ENCODE results near the gene TFB1M.
"Not testable (repeated sequence)": the region's sequence is repeated elsewhere in the genome, so short reads cannot be mapped to it uniquely, and the experiment has no call there.

The TFB1M gene

DNA sequence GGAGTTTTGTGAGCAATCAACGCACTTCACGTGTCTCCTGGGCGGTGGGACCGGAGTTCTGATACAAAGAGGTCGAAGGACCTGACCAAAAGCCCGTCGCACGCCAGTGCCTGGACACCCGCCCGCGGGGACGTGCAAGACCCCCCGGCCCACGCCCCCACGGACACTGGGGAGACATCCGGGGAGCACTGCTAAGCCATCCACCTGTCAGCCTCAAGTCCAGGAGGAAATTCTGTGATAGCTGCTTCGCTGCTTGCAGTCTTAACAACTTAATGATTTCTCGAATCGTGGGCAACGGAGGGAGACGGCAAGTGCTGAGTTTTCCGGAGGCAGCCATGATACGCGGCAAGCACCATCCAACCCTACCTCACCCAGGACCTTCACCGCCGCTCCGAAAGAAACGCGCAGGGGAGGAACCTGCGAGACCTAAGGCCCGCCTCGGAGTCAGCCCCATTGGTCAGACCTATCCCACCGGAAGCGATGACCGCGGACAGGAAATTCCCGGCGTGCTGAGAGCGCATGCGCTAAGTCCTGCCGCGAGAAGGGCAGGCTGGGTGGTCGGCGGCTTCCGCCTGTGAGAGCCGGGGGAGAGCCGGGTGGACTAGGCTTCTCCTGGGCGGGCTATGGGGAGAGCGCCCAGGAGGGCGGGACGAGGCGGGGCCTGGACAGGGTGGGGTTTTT, at the start of gene TFB1M:
Gene TFB1M, minus strand, starts transcription at position 393 of the 681 bp plus-strand sequence. Its CDS starts 56 bp downstream, at position 337.
- Mint-ChIP-seq H3K9me3 (no peaks in the 10 kb centered on the region), H3K36me3 (ENCODE audit: low read depth) (peaks cover 30% of the 10 kb centered on the region), H3K27ac (peak within 1 kb of the TSS; percentile 97), H3K27me3 (no peaks in the 10 kb centered on the region), H3K4me1 (ENCODE audit: low read depth) (peaks cover 50% of the 10 kb centered on the region), H3K4me3 (peak within 1 kb of the TSS; percentile 95)

DNA sequence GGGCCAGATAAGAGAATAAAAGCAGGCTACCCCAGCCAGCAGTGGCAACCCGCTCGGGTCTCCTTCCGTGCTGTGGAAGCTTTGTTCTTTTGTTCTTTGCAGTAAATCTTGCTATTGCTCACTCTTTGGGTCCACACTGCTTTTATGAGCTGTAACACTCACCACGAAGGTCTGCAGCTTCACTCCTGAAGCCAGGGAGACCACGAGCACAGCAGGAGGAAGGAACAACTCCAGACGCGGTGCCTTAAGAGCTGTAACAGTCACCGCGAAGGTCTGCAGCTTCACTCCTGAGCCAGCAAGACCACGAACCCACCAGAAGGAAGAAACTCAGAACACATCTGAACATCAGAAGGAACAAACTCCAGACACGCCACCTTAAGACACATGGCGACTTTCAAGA, 49.7 kb upstream of the TFB1M start:
- H3K4me1 Mint-ChIP-seq (ENCODE audit: low read depth); H3K4me3 Mint-ChIP-seq; H3K36me3 Mint-ChIP-seq (ENCODE audit: low read depth); H3K27ac Mint-ChIP-seq; H3K27me3 Mint-ChIP-seq: not testable (repeated sequence)
- H3K9me3 Mint-ChIP-seq = peaks cover 16% of the 10 kb centered on the region

DNA sequence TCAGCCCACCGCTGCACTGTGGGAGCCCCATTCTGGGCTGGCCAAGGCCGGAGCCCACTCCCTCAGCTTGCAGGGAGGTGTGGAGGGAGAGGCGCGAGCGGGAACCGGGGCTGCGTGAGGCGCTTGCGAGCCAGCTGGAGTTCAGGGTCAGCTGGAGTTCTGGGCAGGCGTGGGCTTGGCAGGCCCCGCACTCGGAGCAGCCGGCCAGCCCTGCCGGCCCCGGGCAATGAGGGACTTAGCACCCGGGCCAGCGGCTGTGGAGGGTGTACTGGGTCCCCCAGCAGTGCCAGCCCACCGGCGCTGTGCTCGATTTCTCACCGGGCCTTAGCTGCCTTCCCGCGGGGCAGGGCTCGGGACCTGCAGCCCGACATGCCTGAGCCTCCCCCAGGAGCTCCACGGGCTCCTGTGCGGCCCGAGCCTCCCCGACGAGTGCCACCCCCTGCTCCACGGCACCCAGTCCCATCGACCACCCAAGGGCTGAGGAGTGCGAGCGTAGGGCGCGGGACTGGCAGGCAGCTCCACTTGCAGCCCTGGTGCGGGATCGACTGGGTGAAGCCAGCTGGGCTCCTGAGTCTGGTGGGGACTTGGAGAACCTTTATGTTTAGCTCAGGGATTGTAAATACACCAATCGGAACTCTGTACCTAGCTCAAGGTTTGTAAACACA, 48.8 kb upstream of the TFB1M start:
- H3K27ac Mint-ChIP-seq; H3K4me1 Mint-ChIP-seq (ENCODE audit: low read depth); H3K27me3 Mint-ChIP-seq; H3K4me3 Mint-ChIP-seq; H3K36me3 Mint-ChIP-seq (ENCODE audit: low read depth): not testable (repeated sequence)
- peaks cover 17% of the 10 kb centered on the region for H3K9me3 Mint-ChIP-seq

DNA sequence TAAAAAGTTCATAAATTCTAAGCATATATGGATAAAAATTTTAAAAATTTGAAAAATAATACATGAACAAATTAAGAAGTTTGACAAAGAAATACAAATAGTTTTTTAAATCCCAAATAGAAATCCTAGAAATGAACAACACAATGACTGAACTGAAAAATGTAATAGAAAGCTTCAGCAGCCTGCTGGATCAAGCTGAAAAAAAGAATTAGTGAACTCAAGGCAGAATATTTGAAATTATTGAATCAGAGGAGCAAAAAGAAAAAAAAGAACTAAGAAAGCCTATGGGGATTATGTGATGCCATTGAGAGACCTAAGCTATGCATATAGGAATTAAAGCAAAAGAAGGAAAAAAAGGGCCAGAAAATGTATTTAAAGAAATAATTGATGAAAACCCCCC, 39.9 kb upstream of the TFB1M start:
- peaks cover 20% of the 10 kb centered on the region for H3K9me3 Mint-ChIP-seq
- H3K27me3 Mint-ChIP-seq = peaks cover 5% of the 10 kb centered on the region
- no peaks in the 10 kb centered on the region for H3K4me1 Mint-ChIP-seq (ENCODE audit: low read depth)
- H3K27ac Mint-ChIP-seq = no peak overlapping the region
- no peak overlapping the region for H3K4me3 Mint-ChIP-seq
- H3K36me3 Mint-ChIP-seq (ENCODE audit: low read depth) = peaks cover 6% of the 10 kb centered on the region

DNA sequence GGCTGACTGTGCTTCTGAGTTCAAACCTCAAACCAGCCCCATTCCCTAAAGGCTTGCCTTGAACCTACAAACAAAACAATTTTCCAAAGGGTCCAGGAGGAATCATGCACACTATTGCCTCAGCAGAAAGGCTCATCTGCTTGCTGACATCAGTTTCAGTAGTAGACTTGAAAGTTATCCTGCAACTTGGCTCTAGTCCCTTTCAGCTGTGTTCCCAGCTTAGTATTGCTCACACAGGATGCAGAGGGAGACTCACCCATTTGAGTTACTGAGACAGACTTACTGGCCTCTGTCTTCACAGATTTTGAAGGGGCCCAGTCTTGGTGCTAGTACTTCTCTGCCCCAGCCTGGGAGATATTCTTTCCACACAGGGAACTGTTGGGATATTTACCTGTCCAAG, 38.5 kb upstream of the TFB1M start:
- H3K4me3 Mint-ChIP-seq = no peak overlapping the region
- peaks cover 22% of the 10 kb centered on the region for H3K9me3 Mint-ChIP-seq
- H3K36me3 Mint-ChIP-seq (ENCODE audit: low read depth) = peaks cover 6% of the 10 kb centered on the region
- H3K4me1 Mint-ChIP-seq (ENCODE audit: low read depth) = no peaks in the 10 kb centered on the region
- peaks cover 5% of the 10 kb centered on the region for H3K27me3 Mint-ChIP-seq
- no peak overlapping the region for H3K27ac Mint-ChIP-seq

DNA sequence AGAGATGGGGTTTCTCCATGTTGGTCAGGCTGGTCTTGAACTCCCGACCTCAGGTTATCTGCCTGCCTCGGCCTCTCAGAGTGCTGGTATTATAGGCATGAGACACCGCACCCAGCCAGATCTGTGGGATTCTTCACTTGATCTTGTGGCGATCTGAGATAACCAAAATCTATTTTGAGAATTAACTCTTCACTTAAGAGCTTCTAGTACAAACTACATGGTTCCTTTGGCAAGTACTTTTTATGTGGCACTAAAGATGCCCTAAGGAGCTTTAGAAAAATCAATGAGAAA, 37.8 kb upstream of the TFB1M start:
- H3K4me1 Mint-ChIP-seq (ENCODE audit: low read depth) = no peaks in the 10 kb centered on the region
- H3K4me3 Mint-ChIP-seq = no peak overlapping the region
- H3K9me3 Mint-ChIP-seq = peaks cover 28% of the 10 kb centered on the region

DNA sequence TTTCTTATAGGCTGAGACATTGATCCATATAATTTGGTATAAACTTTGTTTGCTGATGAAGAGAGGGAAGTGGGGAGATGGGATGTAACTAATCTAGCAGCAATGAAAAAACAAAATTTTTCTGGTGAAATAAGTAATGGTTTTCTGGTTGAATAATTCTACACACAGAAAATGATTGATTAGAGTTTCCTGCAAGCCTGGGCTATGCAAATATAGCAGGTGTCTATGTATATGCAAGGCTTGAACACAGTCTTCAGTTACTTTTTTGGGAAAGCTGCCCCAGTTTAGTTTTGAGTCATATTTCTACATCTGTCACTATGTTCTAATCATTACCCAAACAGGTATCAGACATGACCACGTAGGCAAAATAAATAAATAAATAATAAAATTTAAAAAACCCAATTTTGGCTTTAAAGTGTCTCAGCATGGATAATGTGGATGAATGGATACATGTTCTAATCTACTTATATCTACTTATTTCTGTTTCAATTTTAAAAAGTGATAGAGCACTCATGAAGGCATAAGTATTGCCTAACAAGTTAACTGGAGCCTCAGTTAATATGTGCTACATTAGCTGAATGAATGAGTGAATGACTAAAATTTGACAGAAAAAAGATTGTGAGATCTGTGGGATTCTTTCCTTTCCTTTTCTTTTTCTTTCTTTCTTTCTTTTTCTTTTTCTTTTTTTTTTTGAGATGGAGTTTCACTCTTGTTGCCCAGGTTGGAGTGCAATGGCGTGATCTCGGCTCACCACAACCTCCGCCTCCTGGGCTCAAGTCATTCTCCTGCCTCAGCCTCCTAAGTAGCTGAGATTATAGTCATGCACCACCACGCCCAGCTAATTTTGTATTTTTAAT, 37.2 kb upstream of the TFB1M start:
- peaks cover 6% of the 10 kb centered on the region for H3K36me3 Mint-ChIP-seq (ENCODE audit: low read depth)
- no peaks in the 10 kb centered on the region for H3K4me1 Mint-ChIP-seq (ENCODE audit: low read depth)
- H3K27ac Mint-ChIP-seq = no peak overlapping the region
- H3K4me3 Mint-ChIP-seq = no peak overlapping the region
- peaks cover 31% of the 10 kb centered on the region for H3K9me3 Mint-ChIP-seq
- H3K27me3 Mint-ChIP-seq = peaks cover 5% of the 10 kb centered on the region

More for the DNA sequence above, 37.8 kb upstream of the TFB1M start:
- Mint-ChIP-seq H3K27me3 (peaks cover 5% of the 10 kb centered on the region), H3K27ac (no peak overlapping the region), H3K36me3 (ENCODE audit: low read depth) (peaks cover 6% of the 10 kb centered on the region)

DNA sequence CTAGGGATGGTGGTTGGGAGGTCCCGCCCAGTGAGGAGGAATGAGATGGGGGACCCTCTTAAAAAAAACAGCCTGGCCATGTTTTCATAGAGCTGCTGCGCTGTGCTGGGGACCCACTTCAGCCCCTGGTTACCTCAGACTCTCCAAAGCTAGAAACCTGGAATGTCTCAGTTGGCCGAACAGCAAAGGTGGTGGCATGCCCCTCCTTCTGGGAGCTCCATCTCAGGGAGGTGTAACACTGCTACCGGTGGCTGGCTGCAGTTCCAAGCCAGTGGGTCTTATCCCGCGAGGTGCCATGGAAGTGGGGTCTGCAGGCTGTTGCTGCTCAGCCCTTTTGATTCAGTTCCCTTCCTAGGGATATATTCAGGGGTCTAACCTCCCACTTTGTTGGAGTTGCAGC, 35.7 kb upstream of the TFB1M start:
- H3K4me1 Mint-ChIP-seq (ENCODE audit: low read depth) = no peaks in the 10 kb centered on the region
- peaks cover 6% of the 10 kb centered on the region for H3K36me3 Mint-ChIP-seq (ENCODE audit: low read depth)
- H3K4me3 Mint-ChIP-seq = no peak overlapping the region
- peaks cover 33% of the 10 kb centered on the region for H3K9me3 Mint-ChIP-seq
- H3K27ac Mint-ChIP-seq = no peak overlapping the region
- H3K27me3 Mint-ChIP-seq = peaks cover 5% of the 10 kb centered on the region

DNA sequence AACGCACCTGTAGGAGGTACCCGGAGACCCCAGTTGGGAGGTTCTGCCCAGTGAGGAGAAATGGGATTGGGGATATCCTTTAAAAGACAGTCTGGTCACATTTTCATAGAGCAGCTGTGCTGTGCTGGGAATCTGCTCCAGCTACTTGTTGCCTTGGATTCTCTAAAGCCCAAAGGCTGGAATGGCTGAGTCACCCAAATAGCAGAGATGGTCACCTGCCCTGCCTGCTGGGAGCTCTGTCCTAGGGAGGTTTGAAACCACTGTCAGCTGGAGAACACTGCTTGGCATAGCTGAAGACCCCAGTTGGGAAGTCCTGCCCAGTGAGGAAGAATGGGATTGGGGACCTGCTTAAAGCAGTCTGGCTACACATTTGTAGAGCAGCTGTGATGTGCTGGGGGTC, 34.8 kb upstream of the TFB1M start:
- Mint-ChIP-seq H3K27me3 (peaks cover 5% of the 10 kb centered on the region), H3K36me3 (ENCODE audit: low read depth) (peaks cover under 1% of the 10 kb centered on the region), H3K27ac (no peak overlapping the region), H3K9me3 (peaks cover 26% of the 10 kb centered on the region), H3K4me1 (ENCODE audit: low read depth) (no peaks in the 10 kb centered on the region), H3K4me3 (no peak overlapping the region)

DNA sequence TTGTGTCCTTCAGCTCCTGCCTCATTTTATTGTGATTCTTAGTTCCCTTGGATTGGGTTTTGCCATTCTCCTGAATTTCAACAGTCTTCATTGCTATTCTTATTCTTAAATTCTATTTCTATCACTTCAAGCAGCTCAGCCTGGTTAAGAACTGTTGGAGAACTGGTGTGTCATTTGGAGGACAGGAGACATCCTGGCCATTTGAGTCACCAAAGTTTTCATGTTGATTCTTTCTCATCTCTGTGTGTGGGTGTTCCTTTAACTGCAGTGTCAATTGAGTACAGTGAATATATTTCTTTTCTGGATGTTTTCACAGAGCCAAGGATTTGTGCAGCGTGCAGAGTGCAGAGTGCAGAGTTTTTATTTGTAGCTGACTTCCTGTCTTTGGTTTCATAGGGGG, 33.5 kb upstream of the TFB1M start:
- Mint-ChIP-seq H3K9me3 (peaks cover 19% of the 10 kb centered on the region), H3K4me3 (no peak overlapping the region), H3K4me1 (ENCODE audit: low read depth) (no peaks in the 10 kb centered on the region), H3K27me3 (peaks cover 5% of the 10 kb centered on the region), H3K36me3 (ENCODE audit: low read depth) (no peaks in the 10 kb centered on the region), H3K27ac (no peak overlapping the region)

DNA sequence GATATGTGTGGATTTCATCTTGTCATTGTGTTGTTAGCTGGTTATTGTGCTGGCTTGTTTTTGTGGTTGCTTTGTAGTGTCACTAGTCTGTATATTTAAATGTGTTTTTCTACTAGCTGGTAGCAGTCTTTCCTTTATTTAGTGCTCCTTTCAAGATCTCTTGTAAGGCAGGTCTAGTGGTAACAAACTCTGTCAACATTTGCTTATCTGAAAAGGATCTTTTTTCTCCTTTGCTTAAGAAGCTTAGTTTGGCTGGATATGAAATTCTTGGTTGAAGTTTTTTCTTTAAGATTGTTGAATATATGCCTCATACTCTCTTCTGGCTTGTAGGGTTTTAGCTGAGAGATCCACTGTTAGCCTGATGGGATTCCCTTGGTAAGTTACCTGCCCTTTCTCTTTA, 32.7 kb upstream of the TFB1M start:
- peaks cover 5% of the 10 kb centered on the region for H3K27me3 Mint-ChIP-seq
- H3K9me3 Mint-ChIP-seq = peaks cover 19% of the 10 kb centered on the region
- H3K27ac Mint-ChIP-seq = no peak overlapping the region
- H3K4me1 Mint-ChIP-seq (ENCODE audit: low read depth) = no peaks in the 10 kb centered on the region
- H3K4me3 Mint-ChIP-seq = no peak overlapping the region
- no peaks in the 10 kb centered on the region for H3K36me3 Mint-ChIP-seq (ENCODE audit: low read depth)

DNA sequence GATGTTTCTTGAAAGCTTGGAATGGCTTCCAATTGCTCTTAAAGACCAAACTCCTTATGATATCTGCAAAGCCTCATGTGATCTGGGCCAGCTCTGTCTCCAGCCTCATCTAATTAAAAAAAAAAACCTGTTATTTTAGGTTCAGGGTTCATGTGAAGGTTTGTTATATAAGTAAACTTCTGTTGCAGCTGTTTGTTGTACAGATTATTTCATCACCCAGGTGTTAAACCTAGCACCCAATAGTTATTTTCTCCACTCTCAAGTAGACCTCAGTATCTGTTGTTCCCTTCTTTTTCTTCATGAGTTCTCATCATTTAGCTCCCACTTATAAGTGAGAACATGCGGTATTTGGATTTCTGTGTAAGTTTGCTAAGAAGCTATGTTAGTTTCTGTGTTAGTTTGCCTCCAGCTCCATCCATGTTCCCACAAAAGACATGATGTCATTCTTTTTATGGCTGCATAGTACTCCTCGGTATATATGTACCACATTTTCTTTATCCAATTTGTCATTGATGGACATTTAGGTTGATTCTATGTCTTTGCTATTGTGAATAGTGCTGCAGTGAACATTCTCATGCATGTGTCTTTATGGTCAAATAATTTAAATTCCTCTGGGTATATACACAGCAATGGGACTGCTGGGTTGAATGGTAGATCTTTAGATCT, 30.2 kb upstream of the TFB1M start:
- H3K36me3 Mint-ChIP-seq (ENCODE audit: low read depth) = peaks cover 4% of the 10 kb centered on the region
- peaks cover 27% of the 10 kb centered on the region for H3K9me3 Mint-ChIP-seq
- H3K27ac Mint-ChIP-seq = no peak overlapping the region
- H3K27me3 Mint-ChIP-seq = no peaks in the 10 kb centered on the region
- H3K4me1 Mint-ChIP-seq (ENCODE audit: low read depth) = peaks cover 19% of the 10 kb centered on the region
- H3K4me3 Mint-ChIP-seq = no peak overlapping the region

DNA sequence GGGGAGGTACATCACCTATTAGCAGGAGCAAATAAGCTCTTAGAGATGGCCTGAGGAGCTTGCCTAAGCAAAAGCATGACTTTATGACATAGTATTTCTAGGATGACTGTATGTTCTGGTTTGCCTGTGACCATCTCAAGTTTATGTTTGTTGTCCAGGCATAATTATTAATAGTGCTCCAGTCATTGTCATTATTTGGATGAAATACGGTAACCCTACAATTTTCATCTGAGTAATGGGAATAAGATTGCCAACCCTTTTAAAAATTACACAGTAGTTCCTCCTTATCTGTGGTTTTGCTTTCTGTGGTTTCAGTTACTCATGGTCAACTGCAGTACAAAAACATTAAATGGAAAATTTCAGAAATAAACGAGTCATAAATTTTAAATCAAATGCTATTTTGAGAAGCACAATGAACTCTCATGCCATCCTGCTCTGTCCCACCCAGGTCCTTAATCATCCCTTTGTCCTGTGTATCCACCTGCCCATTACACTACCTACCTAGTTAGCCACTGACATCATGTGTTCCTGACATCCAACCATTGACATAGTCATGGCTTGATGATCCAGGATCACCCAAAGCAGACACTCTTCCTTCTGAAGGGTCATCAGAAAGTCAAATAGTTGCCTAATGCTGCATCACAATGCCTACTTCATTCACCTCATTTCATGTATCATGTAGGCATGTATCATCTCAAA, 27.0 kb upstream of the TFB1M start:
- Mint-ChIP-seq H3K27ac (peak overlapping the region; percentile 57), H3K9me3 (peaks cover 30% of the 10 kb centered on the region), H3K4me1 (ENCODE audit: low read depth) (peaks cover 36% of the 10 kb centered on the region), H3K36me3 (ENCODE audit: low read depth) (peaks cover 4% of the 10 kb centered on the region), H3K4me3 (no peak overlapping the region), H3K27me3 (no peaks in the 10 kb centered on the region)

DNA sequence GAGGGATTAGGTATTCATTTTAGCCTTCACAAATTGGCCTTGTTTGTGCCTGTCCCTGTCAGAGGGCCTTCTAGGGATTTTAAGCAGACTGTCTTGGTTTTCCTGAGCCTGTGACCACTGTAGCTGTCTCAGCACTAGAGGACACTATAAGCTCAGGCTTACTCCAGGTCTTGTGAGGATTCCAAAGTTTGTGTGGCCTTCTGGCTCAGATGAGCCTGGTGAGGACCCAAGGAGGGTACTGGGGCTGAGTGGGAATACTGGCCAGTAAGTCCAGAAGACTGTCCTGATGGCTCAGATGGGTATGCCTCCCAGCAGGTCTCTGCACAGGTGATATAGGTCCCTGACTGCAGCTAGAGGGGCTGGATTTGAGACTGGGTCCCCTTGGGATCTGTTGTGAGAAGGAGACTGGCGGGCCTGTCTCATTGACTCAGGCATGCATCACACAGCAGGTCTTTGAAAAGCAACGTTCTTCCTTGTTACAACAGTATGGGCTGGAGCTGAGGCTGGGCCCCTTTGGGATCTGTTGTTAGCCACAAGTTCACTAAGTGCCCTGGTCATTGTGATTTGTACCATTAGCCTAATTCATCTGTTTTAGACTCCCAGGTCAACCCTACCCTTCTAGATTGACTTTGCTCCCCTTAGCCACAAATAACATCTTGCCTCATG, 26.3 kb upstream of the TFB1M start:
- H3K27ac Mint-ChIP-seq = no peak overlapping the region
- peaks cover 36% of the 10 kb centered on the region for H3K4me1 Mint-ChIP-seq (ENCODE audit: low read depth)
- peaks cover 4% of the 10 kb centered on the region for H3K36me3 Mint-ChIP-seq (ENCODE audit: low read depth)
- no peaks in the 10 kb centered on the region for H3K27me3 Mint-ChIP-seq
- H3K9me3 Mint-ChIP-seq = peaks cover 36% of the 10 kb centered on the region
- no peak overlapping the region for H3K4me3 Mint-ChIP-seq
